CD14-positive monocyte (primary cell): ENCODE results near the gene RGS19. TPM values are rescaled to one million over a fixed set of nuclear protein-coding genes. Genes with fewer than 3 reads are reported as not detected.

Experiments
- DNase-seq, 3 donors: peaks; one replicate each; pipeline ENCODE4 v3.0.0-alpha.2; 2011 to 2022
- H2AFZ ChIP-seq: 2 replicates; pipeline ENCODE4 v1.6.0; 2012; ENCODE audit warnings: mild to moderate bottlenecking, low read depth, low read length, inconsistent platforms; ENCODE audit not compliant: insufficient read depth, poor library complexity, severe bottlenecking
- H3K27ac ChIP-seq, 2 donors: 1 replicate in 1 of 2; 2 replicates in 1 of 2; pipeline ENCODE4 v1.5.1; 2012 to 2013; ENCODE audit warnings: low read length in 2 of 2, control low read depth in 1 of 2, inconsistent platforms in 1 of 2, low read depth in 1 of 2, mild to moderate bottlenecking in 1 of 2
- H3K27me3 ChIP-seq, 2 donors: one replicate each; pipeline versions ENCODE4 v1.6.0 to v1.6.1; 2011 to 2013; ENCODE audit warnings: low read length in 2 of 2; ENCODE audit not compliant: control insufficient read depth in 2 of 2, insufficient read depth in 2 of 2
- H3K36me3 ChIP-seq, 2 donors: replicated peaks in 1 of 2; 1 replicate in 1 of 2; 2 replicates in 1 of 2; pipeline versions ENCODE4 v1.5.1 to v1.6.1; 2012 to 2013; ENCODE audit warnings: low read length in 2 of 2, control low read depth in 1 of 2, inconsistent platforms in 1 of 2, mild to moderate bottlenecking in 1 of 2; ENCODE audit not compliant: insufficient read depth in 2 of 2, control insufficient read depth in 1 of 2
- H3K4me1 ChIP-seq, 2 donors: 1 replicate in 1 of 2; 2 replicates in 1 of 2; pipeline versions ENCODE4 v1.5.1 to v1.6.1; 2012 to 2013; ENCODE audit warnings: low read length in 2 of 2, control low read depth in 1 of 2, inconsistent platforms in 1 of 2, mild to moderate bottlenecking in 1 of 2, moderate library complexity in 1 of 2; ENCODE audit not compliant: insufficient read depth in 2 of 2, control insufficient read depth in 1 of 2
- H3K4me2 ChIP-seq: replicated peaks from 2 replicates; pipeline ENCODE3; 2012; ENCODE audit warnings: low read length, moderate library complexity, mild to moderate bottlenecking; ENCODE audit not compliant: poor library complexity, severe bottlenecking; ENCODE audit errors: extremely low read depth
- H3K4me3 ChIP-seq, 3 experiments: fragments of 200-600 bp in 1 of 3; sonication (generic) in 1 of 3; replicated peaks in 1 of 3; 1 replicate in 2 of 3; 2 replicates in 1 of 3; pipeline ENCODE4 v1.5.1; 2011 to 2013; ENCODE audit warnings: low read length in 3 of 3, mild to moderate bottlenecking in 3 of 3, control low read depth in 2 of 3, low read depth in 2 of 3, inconsistent platforms in 1 of 3, moderate library complexity in 1 of 3
- H3K79me2 ChIP-seq: 2 replicates; pipeline ENCODE4 v1.6.0; 2012; ENCODE audit warnings: mild to moderate bottlenecking, control low read depth, inconsistent platforms, low read length, moderate library complexity; ENCODE audit not compliant: insufficient read depth
- H3K9ac ChIP-seq: 2 replicates; pipeline ENCODE4 v1.6.0; 2017; ENCODE audit warnings: low read length, mild to moderate bottlenecking; ENCODE audit not compliant: insufficient read depth, poor library complexity, severe bottlenecking
- H3K9me3 ChIP-seq, 2 donors: replicated peaks in 1 of 2; 1 replicate in 1 of 2; 2 replicates in 1 of 2; pipeline versions ENCODE4 v1.5.1 to v1.6.1; 2012 to 2013; ENCODE audit warnings: low read length in 2 of 2, control low read depth in 1 of 2; ENCODE audit not compliant: control insufficient read depth in 1 of 2, insufficient read depth in 1 of 2
- H4K20me1 ChIP-seq: 2 replicates; pipeline ENCODE4 v1.6.0; 2012; ENCODE audit warnings: mild to moderate bottlenecking, low read length, control low read depth, moderate library complexity; ENCODE audit not compliant: insufficient read depth
- H3K27ac Mint-ChIP-seq, 7 donors: one replicate each; pipeline ENCODE4 v1.8.0; 2020; ENCODE audit warnings: mild to moderate bottlenecking in 7 of 7, mixed read lengths in 7 of 7, moderate library complexity in 6 of 7, inconsistent platforms in 2 of 7
- H3K27me3 Mint-ChIP-seq, 3 donors: one replicate each; pipeline ENCODE4 v1.8.0; 2021 to 2022; ENCODE audit warnings: low read depth in 3 of 3, mild to moderate bottlenecking in 3 of 3, mixed read lengths in 3 of 3, moderate library complexity in 3 of 3, inconsistent platforms in 1 of 3
- H3K36me3 Mint-ChIP-seq, 2 donors: one replicate each; pipeline ENCODE4 v1.8.0; 2020; ENCODE audit warnings: mixed read lengths in 2 of 2, inconsistent platforms in 1 of 2, mild to moderate bottlenecking in 1 of 2
- H3K4me1 Mint-ChIP-seq: one replicate; pipeline ENCODE4 v1.8.0; 2020; ENCODE audit warnings: mild to moderate bottlenecking, mixed read lengths
- H3K4me3 Mint-ChIP-seq, 2 donors: one replicate each; pipeline ENCODE4 v1.8.0; 2020; ENCODE audit warnings: mild to moderate bottlenecking in 2 of 2, mixed read lengths in 2 of 2, moderate library complexity in 1 of 2
- H3K9me3 Mint-ChIP-seq, 7 donors: one replicate each; pipeline ENCODE4 v1.8.0; 2020 to 2022; ENCODE audit warnings: mixed read lengths in 7 of 7, mild to moderate bottlenecking in 6 of 7, moderate library complexity in 6 of 7, inconsistent platforms in 2 of 7
- WGBS: methylation state at CpG from one replicate; pipeline ENCODE4 v1.1.5; 2013; ENCODE audit warnings: missing lambda C conversion rate; ENCODE audit not compliant: insufficient coverage; 5-methylcytosine and 5-hydroxymethylcytosine counted together
- intact Hi-C, 2 donors: fragments of 100-400 bp; cut with micrococcal nuclease; formaldehyde crosslinking; loops; one replicate each; pipeline versions ENCODE4 v1.15.0 to v1.15.1; 2023
- polyA plus RNA-seq, 3 donors: library from polyadenylated mRNA; depleted of rRNA in 1 of 3; unstranded in 2 of 3; stranded (reverse) in 1 of 3; fragments of 300-500 nt in 2 of 3; fragments of >200 nt in 1 of 3; fragmentation: Illumina TruSeq in 2 of 3; gene quantifications; 1 replicate in 2 of 3; 2 replicates in 1 of 3; pipeline ENCODE4 v1.2.3, GENCODE V29; 2012 to 2021
- TF ChIP-seq, protein P1 (sequence below): fragments of 200-600 bp; IDR thresholded peaks from one replicate; pipeline ENCODE4 v1.8.0; 2022; ENCODE audit warnings: antibody characterized with exemption, mild to moderate bottlenecking

Gene RGS19
- polyA plus RNA-seq, 3 donors, result 235 to 280 (median 244) TPM

DNA sequence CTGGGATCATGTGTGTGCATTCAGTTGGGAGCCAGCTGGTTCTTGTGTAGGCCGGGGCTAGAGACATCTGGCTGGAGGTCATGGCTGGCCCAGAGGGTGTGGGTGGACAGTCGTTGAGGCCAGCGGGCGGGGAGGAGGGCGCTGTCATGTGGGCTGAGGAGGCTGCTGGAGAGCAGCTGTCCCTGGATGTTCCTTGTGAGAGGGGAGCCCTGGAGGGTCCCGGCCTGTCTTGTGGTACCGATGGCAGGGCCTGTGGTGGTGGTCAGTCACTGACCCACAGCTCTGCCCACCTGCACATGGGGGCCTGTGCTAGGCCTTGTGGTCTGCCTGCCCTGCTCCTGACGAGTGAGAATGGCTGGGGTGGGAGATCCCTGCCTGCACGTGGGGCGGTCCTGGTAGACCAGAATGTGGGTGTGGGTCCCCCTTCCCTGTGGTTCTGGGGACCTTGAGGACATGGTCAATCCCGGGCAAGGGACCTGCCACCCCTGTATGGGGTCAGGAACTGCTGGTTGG lies 45.3 kb downstream of the RGS19 start:
- Mint-ChIP-seq H3K36me3 (peaks cover 53 to 60% of the 10 kb centered on the region in 2 donors), H3K4me1 (peaks cover 4% of the 10 kb centered on the region), H3K27ac (peak overlapping the region in 1 of 7 donors; percentile 59), H3K27me3 (peaks cover 21 to 32% (median 26%) of the 10 kb centered on the region in 3 donors), H3K4me3 (no peak overlapping the region), H3K9me3 (peaks cover 0 to 2% (median 0%) of the 10 kb centered on the region in 7 donors)
- H3K9ac ChIP-seq, result no peak overlapping the region
- H3K4me3 ChIP-seq, result no peak overlapping the region
- H3K36me3 ChIP-seq, result peaks cover 43 to 64% of the 10 kb centered on the region in 2 donors
- TF ChIP-seq, protein P1, sequence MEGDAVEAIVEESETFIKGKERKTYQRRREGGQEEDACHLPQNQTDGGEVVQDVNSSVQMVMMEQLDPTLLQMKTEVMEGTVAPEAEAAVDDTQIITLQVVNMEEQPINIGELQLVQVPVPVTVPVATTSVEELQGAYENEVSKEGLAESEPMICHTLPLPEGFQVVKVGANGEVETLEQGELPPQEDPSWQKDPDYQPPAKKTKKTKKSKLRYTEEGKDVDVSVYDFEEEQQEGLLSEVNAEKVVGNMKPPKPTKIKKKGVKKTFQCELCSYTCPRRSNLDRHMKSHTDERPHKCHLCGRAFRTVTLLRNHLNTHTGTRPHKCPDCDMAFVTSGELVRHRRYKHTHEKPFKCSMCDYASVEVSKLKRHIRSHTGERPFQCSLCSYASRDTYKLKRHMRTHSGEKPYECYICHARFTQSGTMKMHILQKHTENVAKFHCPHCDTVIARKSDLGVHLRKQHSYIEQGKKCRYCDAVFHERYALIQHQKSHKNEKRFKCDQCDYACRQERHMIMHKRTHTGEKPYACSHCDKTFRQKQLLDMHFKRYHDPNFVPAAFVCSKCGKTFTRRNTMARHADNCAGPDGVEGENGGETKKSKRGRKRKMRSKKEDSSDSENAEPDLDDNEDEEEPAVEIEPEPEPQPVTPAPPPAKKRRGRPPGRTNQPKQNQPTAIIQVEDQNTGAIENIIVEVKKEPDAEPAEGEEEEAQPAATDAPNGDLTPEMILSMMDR, result no peak
- H3K27ac ChIP-seq, result no peak overlapping the region
- H3K27me3 ChIP-seq, result peaks cover 9 to 24% of the 10 kb centered on the region in 2 donors
- DNase-seq, result no peak
- H3K79me2 ChIP-seq, result no peaks in the 10 kb centered on the region
- no peaks in the 10 kb centered on the region for H3K9me3 ChIP-seq
- no peak overlapping the region for H3K4me2 ChIP-seq
- 97% methylated on average over 11 of the region's 11 CpGs for WGBS
- no peak overlapping the region for H2AFZ ChIP-seq
- peaks cover 5 to 14% of the 10 kb centered on the region in 2 donors for H3K4me1 ChIP-seq
- intact Hi-C loops, result no loop called here
- no peaks in the 10 kb centered on the region for H4K20me1 ChIP-seq

DNA sequence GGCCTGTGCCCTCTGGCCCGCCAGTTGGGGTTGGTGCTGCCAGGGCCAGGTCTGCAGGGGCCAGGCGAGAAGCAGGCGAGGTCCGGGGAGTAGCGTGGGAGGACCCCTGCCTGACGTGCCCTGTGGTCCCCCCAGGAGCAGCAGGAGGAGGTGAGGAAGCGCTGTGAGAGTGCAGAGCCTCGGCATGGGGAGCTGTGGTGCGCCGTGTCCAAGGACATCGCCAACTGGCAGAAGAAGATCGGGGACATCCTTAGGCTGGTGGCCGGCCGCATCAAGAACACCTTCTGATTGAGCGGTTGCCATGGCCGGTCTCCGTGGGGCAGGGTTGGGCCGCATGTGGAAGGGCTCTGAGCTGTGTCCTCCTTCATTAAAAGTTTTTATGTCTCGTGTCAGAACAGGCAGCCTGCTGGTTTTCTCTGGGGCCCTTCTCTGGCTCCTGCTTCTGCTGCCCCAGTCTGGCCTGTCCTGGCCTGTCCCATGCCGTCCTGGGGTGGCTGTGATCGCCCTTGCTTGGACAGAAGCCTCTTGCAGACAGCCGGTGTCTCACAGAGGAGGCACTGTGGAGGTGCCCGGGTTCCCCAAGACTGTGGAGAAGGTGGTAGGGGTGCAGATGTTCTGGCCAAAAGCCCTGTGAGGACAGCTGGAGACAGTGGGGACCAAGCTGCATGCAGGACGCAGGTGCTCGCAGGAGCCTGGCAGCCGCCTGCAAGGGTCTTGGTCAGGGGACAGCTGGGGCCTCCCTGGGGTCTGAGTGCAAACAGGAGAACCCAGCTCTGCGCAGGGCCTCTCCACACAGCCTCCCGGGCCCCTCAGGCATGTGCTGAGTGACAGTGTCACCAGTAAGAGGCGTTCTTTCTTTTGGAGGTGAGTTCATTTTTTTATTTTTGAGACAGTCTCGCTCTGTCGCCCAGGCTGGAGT lies 46.4 kb downstream of the RGS19 start:
- 96% methylated on average over 26 of the region's 31 CpGs for WGBS
- Histone ChIP-seq H3K27ac (no peak overlapping the region), H3K9ac (no peak overlapping the region), H3K4me3 (no peak overlapping the region), H3K27me3 (peaks cover 9 to 20% of the 10 kb centered on the region in 2 donors), H3K4me1 (peaks cover 3% of the 10 kb centered on the region in 2 donors), H3K79me2 (no peaks in the 10 kb centered on the region), H3K9me3 (no peaks in the 10 kb centered on the region), H3K36me3 (peaks cover 52 to 74% of the 10 kb centered on the region in 2 donors), H3K4me2 (no peak overlapping the region), H2AFZ (no peak overlapping the region), H4K20me1 (no peaks in the 10 kb centered on the region)
- H3K9me3 Mint-ChIP-seq, result peaks cover 0 to 2% (median 0%) of the 10 kb centered on the region in 7 donors
- peaks cover 19 to 22% (median 22%) of the 10 kb centered on the region in 3 donors for H3K27me3 Mint-ChIP-seq
- intact Hi-C loops, result no loop called here
- H3K4me3 Mint-ChIP-seq, result no peak overlapping the region
- TF ChIP-seq, protein P1, result no peak
- peaks cover 4% of the 10 kb centered on the region for H3K4me1 Mint-ChIP-seq
- no peak for DNase-seq
- H3K27ac Mint-ChIP-seq, result peak overlapping the region in 1 of 7 donors; percentile 40
- H3K36me3 Mint-ChIP-seq, result peaks cover 63 to 70% of the 10 kb centered on the region in 2 donors
